ENCODE data around the gene SLC5A6.

The SLC5A6 gene

DNA sequence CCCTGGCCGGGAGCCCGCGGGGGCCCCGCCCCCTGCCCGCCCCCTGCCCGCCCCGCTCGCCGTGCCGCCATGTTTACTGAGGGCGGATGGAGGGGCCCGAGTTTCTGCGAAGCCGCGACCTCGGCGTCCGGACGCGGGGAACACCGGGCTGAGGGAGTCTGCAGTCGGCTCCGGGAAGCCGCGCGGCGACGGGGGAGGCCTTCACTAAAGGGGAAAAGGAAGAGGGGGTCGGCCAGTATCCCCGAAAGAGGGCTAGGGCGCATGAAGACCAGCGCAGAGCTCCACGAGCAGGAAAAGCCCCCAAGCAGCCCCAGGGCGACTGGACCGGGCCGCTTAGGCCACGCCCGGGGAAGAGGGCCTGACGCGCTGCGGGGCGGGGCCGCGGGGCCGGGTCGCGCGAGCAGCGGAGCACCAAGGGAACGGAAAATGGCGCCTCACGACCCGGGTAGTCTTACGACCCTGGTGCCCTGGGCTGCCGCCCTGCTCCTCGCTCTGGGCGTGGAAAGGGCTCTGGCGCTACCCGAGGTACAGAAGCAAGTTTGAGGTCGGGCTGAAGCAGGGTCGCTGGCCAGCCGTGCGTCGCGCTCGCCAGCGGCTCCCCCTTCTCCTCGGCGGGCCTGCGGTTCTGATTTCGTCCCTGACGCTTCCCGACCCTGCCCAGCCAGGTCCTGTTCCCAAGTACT is at the start of gene SLC5A6, which contains the start of gene ATRAID:
Gene SLC5A6 (minus strand): TSS at position 326 of the 683 bp plus-strand sequence. CDS start 4,618 bp downstream, outside the sequence.
Gene ATRAID (plus strand): TSS at position 99 of the 683 bp plus-strand sequence. CDS start 328 bp downstream, at position 427.
- DNase-seq (ENCODE audit: extremely low spot score) = peak; percentile 90
- ChIA-PET POLR2A (interaction anchor here (0.6 to 1.5 kb wide), 9 partner anchors 21 to 144 kb away, joined by 3 to 4 read pairs (median 3); partner anchors contain the start of genes ABHD1, GTF3C2 and KHK), CTCF (interaction anchor here (0.8 to 1.6 kb wide), 2 partner anchors 21 to 91 kb away, joined by 3 to 4 read pairs; no protein-coding TSS in a partner anchor)
- TF ChIP-seq TARDBP (IDR thresholded peaks at IDR 0.05) = no peak
- no peak for TF ChIP-seq HDGF (IDR thresholded peaks at IDR 0.05; ENCODE audit: borderline replicate concordance)
- no peak for TF ChIP-seq SUZ12 (IDR thresholded peaks at IDR 0.05)
- no peak for TF ChIP-seq ZNF384 (IDR thresholded peaks at IDR 0.05)
- TF ChIP-seq ARNT (IDR thresholded peaks at IDR 0.05) = no peak
- TF ChIP-seq L3MBTL2 (conservative IDR thresholded peaks at IDR 0.05) = peak; percentile 12; the same call in 1 of the 2 replicates
- TF ChIP-seq NFRKB (IDR thresholded peaks at IDR 0.05) = 0 out of 2 replicates have a peak, but pooled peaks have one; percentile 41
- TF ChIP-seq BHLHE40 (IDR thresholded peaks at IDR 0.05; ENCODE audit: borderline replicate concordance) = no peak
- TF ChIP-seq, protein P1, sequence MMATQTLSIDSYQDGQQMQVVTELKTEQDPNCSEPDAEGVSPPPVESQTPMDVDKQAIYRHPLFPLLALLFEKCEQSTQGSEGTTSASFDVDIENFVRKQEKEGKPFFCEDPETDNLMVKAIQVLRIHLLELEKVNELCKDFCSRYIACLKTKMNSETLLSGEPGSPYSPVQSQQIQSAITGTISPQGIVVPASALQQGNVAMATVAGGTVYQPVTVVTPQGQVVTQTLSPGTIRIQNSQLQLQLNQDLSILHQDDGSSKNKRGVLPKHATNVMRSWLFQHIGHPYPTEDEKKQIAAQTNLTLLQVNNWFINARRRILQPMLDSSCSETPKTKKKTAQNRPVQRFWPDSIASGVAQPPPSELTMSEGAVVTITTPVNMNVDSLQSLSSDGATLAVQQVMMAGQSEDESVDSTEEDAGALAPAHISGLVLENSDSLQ (IDR thresholded peaks at IDR 0.05) = no peak
- no peak; the same call in 1 of the 2 replicates for TF ChIP-seq SP1 (IDR thresholded peaks at IDR 0.05)
- TF ChIP-seq ELF4 (IDR thresholded peaks at IDR 0.05) = peak; percentile 56; the same call in 1 of the 2 replicates
- no peak for TF ChIP-seq CTBP1 (IDR thresholded peaks at IDR 0.05; ENCODE audit: borderline replicate concordance)
- no peak for TF ChIP-seq FOXM1 (IDR thresholded peaks at IDR 0.05; ENCODE audit: borderline replicate concordance)
- no peak for TF ChIP-seq FOXK2 (IDR thresholded peaks at IDR 0.05)

DNA sequence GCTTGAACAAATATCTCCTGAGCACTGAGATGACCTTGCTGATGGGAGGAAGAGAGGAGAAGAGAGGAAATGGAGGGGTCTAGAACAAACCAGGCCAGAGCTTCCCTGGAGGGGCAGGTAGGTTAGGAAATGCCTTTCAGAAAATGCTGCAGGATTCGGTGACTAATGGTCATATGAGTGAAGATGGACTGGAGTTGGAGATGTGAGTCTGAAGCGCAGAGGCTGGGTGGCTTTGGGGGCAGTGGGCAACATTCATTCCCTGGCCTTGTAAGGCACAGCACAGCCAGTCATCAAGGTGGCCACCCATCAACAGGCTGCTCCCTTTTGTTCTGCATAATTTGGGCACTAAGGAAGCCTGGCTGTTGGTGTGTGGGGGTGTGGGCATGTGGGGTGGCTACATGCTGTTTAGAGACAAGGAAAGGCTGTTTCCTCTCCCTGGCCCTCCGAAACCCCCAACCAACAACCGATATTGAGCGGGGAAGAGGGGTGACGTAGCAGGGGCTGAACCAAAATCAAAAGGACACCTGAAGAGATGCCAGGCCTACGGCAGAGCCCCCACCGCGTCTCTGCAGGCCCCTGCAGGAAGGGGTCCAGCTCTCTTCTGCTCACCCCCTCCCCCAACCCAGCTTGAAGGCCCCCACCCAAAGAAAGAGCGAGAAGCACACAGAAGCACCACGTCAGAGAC is 49.3 kb upstream of the SLC5A6 start:
- POLR2A ChIA-PET = no interaction called here
- CTCF ChIA-PET = no interaction called here
- no peak for DNase-seq (ENCODE audit: extremely low spot score)

DNA sequence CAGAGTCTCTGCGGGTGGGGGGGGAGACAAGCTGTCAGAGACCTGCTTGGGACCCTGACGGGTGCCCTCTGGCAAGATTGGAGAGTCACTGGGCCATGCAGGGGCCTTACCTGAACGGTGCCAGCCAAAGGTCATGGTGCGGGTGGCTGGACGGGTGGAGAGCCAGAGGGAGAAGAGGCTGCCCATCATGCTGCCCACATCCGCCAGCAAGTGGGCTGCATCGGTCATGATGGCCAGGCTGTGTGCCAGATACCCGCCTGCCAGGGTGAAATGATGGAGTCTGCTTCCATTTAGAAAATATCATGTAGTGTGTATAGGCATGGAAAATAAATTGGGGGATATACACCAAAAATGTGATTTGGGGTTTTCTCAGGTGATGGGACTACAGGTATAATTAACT is 46.0 kb upstream of the SLC5A6 start:
- no peak for DNase-seq (ENCODE audit: extremely low spot score)
- POLR2A ChIA-PET = interaction anchor here (1.1 kb wide), 1 partner anchor 25 kb away, joined by 3 read pairs; no protein-coding TSS in a partner anchor
- CTCF ChIA-PET = no interaction called here
- no peak for TF ChIP-seq NFRKB (IDR thresholded peaks at IDR 0.05)
- TF ChIP-seq FOXA1 (IDR thresholded peaks at IDR 0.05) = no peak
- no peak for TF ChIP-seq HDGF (IDR thresholded peaks at IDR 0.05; ENCODE audit: borderline replicate concordance)
- TF ChIP-seq TARDBP (IDR thresholded peaks at IDR 0.05) = no peak
- TF ChIP-seq FOXK2 (IDR thresholded peaks at IDR 0.05) = no peak
- TF ChIP-seq ELF4 (IDR thresholded peaks at IDR 0.05) = no peak
- TF ChIP-seq ZNF384 (IDR thresholded peaks at IDR 0.05) = no peak
- no peak for TF ChIP-seq SP1 (IDR thresholded peaks at IDR 0.05)
- no peak for TF ChIP-seq FOXM1 (IDR thresholded peaks at IDR 0.05; ENCODE audit: borderline replicate concordance)
- TF ChIP-seq BHLHE40 (IDR thresholded peaks at IDR 0.05; ENCODE audit: borderline replicate concordance) = no peak
- TF ChIP-seq LEF1 (IDR thresholded peaks at IDR 0.05; ENCODE audit: borderline replicate concordance) = no peak
- TF ChIP-seq CTBP1 (IDR thresholded peaks at IDR 0.05; ENCODE audit: borderline replicate concordance) = no peak
- TF ChIP-seq SUZ12 (IDR thresholded peaks at IDR 0.05) = no peak
- TF ChIP-seq ARNT (IDR thresholded peaks at IDR 0.05) = no peak
- no peak for TF ChIP-seq L3MBTL2 (conservative IDR thresholded peaks at IDR 0.05)
- TF ChIP-seq, protein P1 (IDR thresholded peaks at IDR 0.05) = no peak

More for the DNA sequence above, 49.3 kb upstream of the SLC5A6 start:
- no peak for TF ChIP-seq BHLHE40 (IDR thresholded peaks at IDR 0.05; ENCODE audit: borderline replicate concordance)
- TF ChIP-seq ELF4 (IDR thresholded peaks at IDR 0.05) = no peak
- no peak for TF ChIP-seq ARNT (IDR thresholded peaks at IDR 0.05)
- no peak for TF ChIP-seq SUZ12 (IDR thresholded peaks at IDR 0.05)
- no peak for TF ChIP-seq FOXK2 (IDR thresholded peaks at IDR 0.05)
- TF ChIP-seq, protein P1 (IDR thresholded peaks at IDR 0.05) = no peak
- no peak for TF ChIP-seq FOXA1 (IDR thresholded peaks at IDR 0.05)
- TF ChIP-seq CTBP1 (IDR thresholded peaks at IDR 0.05; ENCODE audit: borderline replicate concordance) = no peak
- TF ChIP-seq TARDBP (IDR thresholded peaks at IDR 0.05) = no peak
- TF ChIP-seq NFRKB (IDR thresholded peaks at IDR 0.05) = no peak
- no peak for TF ChIP-seq LEF1 (IDR thresholded peaks at IDR 0.05; ENCODE audit: borderline replicate concordance)
- no peak for TF ChIP-seq FOXM1 (IDR thresholded peaks at IDR 0.05; ENCODE audit: borderline replicate concordance)
- TF ChIP-seq SP1 (IDR thresholded peaks at IDR 0.05) = no peak
- no peak for TF ChIP-seq HDGF (IDR thresholded peaks at IDR 0.05; ENCODE audit: borderline replicate concordance)
- TF ChIP-seq ZNF384 (IDR thresholded peaks at IDR 0.05) = no peak
- TF ChIP-seq L3MBTL2 (conservative IDR thresholded peaks at IDR 0.05) = no peak

DNA sequence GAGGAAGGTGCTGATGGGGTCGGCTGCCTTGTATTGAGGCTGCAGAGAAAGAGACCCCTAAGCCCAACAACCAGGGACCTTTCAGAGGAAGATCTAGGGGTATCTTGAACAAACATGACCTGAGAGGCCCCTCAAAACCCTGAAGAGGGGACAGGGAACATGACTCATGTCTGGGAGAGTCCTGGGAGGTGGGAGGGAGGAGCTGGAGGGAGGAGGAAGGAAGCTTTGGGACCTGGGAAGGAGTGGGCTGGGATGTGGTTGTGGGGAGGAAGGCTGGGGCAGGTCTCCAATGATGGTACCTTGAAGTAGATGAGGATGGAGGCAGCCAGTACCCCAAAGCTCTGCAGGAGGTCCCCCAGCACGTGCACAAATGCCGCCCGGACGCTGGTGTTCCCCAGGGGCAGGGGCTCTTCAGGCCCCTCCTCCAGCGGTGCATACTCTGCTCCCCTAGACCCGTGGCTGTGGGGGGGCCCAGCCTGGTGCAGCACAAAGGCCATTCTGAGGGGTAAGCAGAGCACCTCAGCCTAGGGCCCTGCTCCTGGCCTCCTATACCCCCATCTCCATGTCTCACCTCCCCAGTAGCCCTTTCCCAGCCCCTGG is 44.9 kb upstream of the SLC5A6 start:
- ChIA-PET CTCF (no interaction called here), POLR2A (interaction anchor here (1.1 kb wide), 1 partner anchor 26 kb away, joined by 3 read pairs; no protein-coding TSS in a partner anchor)
- DNase-seq (ENCODE audit: extremely low spot score) = no peak

More for the DNA sequence above, 44.9 kb upstream of the SLC5A6 start:
- TF ChIP-seq BHLHE40 (IDR thresholded peaks at IDR 0.05; ENCODE audit: borderline replicate concordance) = no peak
- no peak for TF ChIP-seq FOXA1 (IDR thresholded peaks at IDR 0.05)
- TF ChIP-seq ELF4 (IDR thresholded peaks at IDR 0.05) = no peak
- TF ChIP-seq NFRKB (IDR thresholded peaks at IDR 0.05) = no peak
- no peak for TF ChIP-seq SP1 (IDR thresholded peaks at IDR 0.05)
- no peak for TF ChIP-seq FOXK2 (IDR thresholded peaks at IDR 0.05)
- TF ChIP-seq, protein P1 (IDR thresholded peaks at IDR 0.05) = no peak
- no peak for TF ChIP-seq LEF1 (IDR thresholded peaks at IDR 0.05; ENCODE audit: borderline replicate concordance)
- TF ChIP-seq ZNF384 (IDR thresholded peaks at IDR 0.05) = no peak
- TF ChIP-seq HDGF (IDR thresholded peaks at IDR 0.05; ENCODE audit: borderline replicate concordance) = no peak
- TF ChIP-seq SUZ12 (IDR thresholded peaks at IDR 0.05) = no peak
- TF ChIP-seq FOXM1 (IDR thresholded peaks at IDR 0.05; ENCODE audit: borderline replicate concordance) = no peak
- TF ChIP-seq TARDBP (IDR thresholded peaks at IDR 0.05) = no peak

Measured in HEK293T (cell line).